GM19455 (cell line): Measurements from ENCODE around the gene TTYH3.

Source experiments
- ATAC-seq: cut with Tn5 transposase; IDR thresholded peaks from one replicate; pipeline ENCODE4 v1.9.1; 2021; ENCODE audit not compliant: unreplicated experiment

The TTYH3 gene

GRCh38 chr7:2646680-2647571 lies 15.1 kb downstream of the TTYH3 start:
- ATAC-seq: no peak

DNA sequence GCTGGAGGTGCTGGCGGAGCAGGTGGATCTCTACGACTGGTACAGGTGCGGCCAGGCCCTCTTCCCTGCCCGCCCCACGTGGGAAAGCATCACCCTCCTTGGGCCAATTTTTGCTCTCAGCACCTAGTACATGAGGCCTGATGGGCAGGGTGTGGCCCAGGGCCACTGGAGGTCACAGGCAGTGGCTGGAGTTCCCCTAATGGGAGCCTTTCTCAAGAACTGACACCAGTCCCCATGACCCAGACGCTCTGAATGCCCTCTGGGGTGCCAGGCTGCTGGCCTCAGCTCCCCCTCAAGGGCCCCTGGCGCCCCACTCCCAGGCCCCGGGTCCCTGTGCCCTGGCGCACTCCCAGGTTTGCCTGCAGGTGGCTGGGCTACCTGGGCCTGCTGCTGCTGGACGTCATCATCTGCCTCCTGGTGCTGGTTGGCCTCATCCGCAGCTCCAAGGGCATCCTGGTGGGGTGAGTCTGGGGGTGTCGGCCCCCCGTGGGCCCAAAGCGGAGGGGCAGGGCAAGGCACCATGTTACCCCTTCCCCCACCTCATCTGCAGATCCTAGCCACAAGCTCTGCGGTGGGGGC lies 15.9 kb downstream of the TTYH3 start:
- no peak for ATAC-seq

GRCh38 chr7:2649139-2649838 lies 17.5 kb downstream of the TTYH3 start:
- ATAC-seq: no peak

DNA sequence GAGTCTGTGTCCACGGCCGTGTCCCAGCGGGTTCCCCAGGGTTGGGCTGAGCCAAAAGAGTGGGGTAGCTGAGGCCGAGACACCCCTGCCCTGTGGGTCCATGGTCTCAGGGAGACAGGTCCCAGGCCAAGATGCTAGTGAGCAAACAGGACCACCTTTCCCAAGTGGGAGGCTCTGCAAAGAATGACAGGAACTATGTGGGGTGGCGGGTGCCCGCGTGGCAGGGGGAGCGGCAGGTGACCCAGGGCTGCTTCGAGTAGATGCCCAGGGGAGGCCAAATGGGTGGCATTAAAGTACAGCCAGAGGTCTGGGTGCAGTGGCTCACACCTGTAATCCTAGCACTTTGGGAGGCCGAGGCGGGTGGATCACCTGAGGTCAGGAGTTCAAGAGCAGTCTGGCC lies 18.2 kb downstream of the TTYH3 start:
- no peak for ATAC-seq

DNA sequence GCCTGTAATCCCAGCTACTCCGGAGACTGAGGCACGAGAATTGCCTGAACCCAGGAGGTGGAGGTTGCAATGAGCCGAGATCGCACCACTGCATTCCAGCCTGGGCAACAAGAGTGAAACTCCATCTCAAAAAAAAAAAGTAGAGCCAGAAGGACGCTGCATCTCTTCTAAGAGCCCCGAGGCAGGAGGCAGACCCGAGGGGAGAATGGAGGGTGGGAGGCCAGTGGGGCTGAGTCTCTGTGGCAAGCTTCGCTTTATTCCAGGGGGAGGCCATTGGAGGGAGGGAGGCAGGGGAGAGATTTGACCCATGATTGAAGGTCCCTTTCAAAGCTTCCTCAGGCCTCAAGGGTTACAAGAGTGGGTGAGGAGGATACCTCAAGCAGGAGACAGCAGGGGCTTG lies 18.7 kb downstream of the TTYH3 start:
- no peak for ATAC-seq

GRCh38 chr7:2651336-2651735 lies 19.6 kb downstream of the TTYH3 start:
- no peak for ATAC-seq

GRCh38 chr7:2651847-2652735 lies 20.3 kb downstream of the TTYH3 start:
- no peak for ATAC-seq

DNA sequence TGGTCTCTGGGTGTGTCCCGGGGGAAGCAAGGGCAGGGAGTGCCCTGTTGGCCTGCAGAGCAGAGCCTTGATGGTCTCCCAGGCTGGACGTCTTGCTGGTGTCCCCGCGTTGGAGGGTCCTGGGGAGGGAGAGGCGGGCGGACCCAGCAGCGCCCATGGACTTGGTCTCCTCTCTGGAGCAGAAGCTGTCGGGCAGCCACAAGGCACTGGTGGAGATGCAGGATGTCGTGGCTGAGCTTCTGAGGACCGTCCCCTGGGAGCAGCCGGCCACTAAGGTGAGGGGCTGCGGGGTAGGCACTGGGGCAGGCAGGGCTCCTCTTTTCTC lies 20.9 kb downstream of the TTYH3 start:
- no peak for ATAC-seq

DNA sequence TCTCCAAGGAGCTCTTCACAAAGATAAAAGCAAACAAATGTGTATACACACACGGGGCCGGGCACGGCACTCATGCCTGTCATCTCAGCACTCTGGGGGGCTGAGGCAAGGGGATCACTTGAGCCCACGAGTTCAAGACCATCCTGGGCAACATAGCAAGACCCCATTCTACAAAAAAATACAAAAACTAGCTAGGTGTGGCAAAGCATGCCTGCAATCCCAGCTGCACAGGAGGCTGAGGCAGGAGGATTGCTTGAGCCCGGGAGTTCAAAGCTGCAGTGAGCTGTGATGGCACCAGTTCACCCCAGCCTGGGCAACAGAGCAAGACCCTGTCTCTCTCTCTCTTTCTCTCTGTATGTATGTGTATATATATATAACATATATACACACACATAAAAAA lies 22.3 kb downstream of the TTYH3 start:
- no peak for ATAC-seq

DNA sequence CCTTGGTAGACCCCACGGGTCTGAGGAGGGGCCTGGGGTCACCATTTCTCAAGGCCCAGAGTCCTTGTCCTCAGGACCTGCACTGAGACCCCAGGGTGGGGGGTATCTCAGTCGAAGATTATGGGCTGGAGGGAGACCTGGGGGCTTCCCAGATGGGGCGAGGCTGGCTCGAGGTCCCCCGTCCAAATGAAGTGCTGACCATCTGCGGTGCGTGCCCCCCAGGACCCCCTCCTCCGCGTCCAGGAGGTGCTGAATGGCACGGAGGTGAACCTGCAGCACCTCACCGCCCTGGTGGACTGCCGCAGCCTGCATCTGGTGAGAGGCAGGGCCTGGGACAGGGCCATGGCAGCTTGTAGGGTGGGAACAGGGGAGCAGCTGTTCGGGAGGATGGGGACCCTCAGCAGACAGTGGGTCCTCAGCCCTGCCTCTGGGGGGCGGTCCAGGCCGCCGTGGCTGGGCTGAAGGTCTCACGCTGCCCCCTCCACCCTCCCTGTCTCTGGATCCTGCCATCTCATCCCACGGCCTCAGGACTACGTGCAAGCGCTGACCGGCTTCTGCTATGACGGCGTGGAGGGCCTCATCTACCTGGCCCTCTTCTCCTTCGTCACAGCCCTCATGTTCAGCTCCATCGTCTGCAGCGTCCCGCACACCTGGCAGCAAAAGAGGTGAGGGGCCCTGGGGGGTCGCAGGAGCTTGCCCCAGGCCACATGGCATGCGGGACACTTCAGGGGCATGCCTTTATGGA lies 24.3 kb downstream of the TTYH3 start:
- ATAC-seq: no peak

DNA sequence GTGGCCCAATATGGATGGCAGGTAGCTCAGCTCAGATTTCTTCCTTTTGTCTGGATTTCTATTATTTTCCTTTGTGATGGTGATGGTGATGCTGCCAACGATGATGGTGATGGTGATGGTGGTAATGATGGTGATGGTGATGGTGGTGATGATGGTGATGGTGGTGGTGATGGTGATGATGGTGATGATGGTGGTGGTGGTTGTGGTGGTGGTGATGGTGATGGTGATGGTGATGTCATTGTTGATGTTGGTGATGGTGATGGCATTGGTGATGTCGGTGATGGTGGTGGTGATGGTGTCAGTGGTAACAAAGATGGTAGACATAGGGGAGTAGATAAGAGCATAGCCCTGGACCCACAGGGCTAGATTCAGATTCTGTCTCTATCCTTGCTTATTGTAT lies 25.4 kb downstream of the TTYH3 start:
- ATAC-seq: no peak

GRCh38 chr7:2657920-2658671 lies 26.3 kb downstream of the TTYH3 start:
- ATAC-seq: no peak

GRCh38 chr7:2658941-2659340 lies 27.2 kb downstream of the TTYH3 start:
- ATAC-seq: no peak

DNA sequence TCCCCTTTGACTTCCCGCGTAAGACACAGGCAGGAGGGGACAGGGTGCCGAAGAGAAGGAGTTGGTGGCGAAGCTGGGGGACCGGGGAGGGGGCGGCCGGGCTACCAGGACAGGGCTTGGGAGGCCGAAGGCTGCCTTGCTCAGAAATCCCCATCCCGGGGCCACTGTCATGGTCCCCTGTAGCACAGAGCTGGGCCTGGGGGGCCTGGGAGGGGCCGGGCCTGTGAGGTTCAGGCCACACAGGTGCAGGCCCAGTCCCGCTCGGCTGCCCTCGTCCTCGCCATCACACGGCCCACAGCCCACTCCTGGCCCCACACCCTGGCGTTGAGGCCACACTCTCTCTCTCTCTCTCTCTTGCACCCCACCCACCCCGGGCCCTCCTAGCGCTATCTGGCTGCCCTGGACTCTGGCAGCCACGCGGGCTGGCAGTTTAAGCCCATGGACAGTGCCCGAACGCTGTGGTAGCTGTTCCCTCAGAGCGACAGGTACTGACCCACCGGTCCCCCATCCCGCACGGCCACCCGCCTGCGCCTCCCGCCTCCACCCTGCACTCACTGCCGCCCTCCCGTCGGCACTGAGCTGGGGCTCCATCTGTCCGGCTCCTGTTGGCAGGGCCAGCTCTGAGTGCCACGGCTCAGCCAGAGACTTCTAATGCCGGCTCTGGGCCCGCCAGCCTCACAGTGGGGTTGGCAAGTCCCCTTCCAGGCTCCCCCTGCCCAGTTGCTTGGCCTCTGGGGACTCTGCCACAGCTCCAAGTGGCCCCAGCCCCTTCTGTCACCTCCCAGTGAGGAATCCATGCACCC lies 28.0 kb downstream of the TTYH3 start:
- no peak for ATAC-seq

DNA sequence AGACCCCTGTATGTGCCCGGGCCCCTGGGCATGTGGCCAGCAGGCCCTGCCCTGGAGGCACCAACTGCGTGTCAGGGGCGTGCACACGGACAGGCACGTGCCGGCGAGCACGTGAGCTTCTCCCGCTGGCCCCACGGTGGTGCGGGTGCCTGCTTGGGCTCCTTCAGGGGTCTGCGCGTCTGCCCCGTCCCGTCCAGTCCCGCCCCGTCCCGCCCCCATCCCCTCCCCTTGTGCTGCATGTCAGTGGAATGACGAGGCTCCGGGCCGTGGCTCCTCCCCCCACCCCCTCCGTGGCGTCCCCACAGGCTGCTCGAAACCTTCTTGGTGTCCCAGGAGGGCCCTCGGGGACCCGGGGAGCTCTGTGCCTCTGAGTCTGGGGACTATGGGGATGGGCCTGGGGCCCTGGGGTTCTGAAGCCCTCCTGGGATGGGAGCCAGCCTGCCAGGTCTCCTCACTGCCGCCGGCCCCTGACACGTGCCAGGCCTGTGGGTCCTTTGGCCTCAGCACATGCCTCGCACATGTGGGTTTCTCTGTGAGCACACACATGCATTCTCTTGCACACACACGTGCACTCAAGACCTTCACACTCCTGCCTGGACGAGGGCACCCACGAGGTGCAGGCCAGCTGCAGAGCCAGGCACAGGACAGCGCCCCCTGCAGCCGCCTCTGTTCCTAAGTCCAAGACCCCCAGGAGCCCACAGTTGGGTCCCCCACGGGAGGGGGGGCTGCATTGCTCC lies 28.7 kb downstream of the TTYH3 start:
- ATAC-seq: no peak

- ATAC-seq: no peak
Measured at GRCh38 chr7:2661096-2661449, 29.3 kb downstream of the TTYH3 start.

- ATAC-seq: no peak
Measured at GRCh38 chr7:2661602-2662272, 30.0 kb downstream of the TTYH3 start.
